ENCODE data around the gene ABCC6. TPM values are rescaled to one million over a fixed set of nuclear protein-coding genes. Genes with fewer than 3 reads are reported as not detected.
A peak's percentile ranks its signal among the peaks of the same experiment; 100 is the strongest.
"Not testable (repeated sequence)": the region's sequence is repeated elsewhere in the genome, so short reads cannot be mapped to it uniquely, and the experiment has no call there.

The ABCC6 gene
- polyA plus RNA-seq, 1 experiment = 1.2 TPM

DNA sequence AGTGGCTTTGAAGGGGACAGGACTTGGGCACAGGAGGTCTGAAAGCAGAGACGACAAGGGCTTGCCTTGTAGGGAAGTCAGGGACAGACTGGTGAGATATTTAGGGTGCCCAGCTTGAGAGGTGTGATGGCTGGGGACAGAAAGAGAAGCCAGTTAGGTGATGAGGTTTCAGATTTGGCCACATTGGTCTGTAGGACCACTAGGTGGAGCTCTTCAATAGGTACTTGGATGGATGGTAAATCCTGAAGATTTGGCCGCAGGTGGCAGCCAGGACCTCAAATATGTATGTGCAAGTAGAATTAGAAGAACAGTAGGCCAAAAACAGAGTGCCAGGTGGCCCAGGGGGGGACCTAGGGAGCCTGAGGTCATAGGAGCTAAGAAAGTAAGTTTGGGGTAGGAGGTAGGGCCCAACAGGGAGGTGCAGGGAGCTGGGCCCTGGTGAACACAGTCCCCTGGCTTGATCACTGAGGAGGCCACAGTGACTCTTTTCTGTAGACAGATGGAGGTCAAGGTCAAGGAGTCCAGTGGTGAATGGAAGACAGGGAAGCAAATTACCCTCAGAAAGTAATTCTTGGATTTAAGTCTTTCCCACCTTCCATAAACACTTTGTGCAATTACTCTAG lies 34.1 kb upstream of the ABCC6 start:
- CTCF ChIA-PET; H3K36me3 ChIP-seq (ENCODE audit: control insufficient read depth, insufficient read depth, low read length); H3K4me3 ChIP-seq (ENCODE audit: low read depth, low read length); H3K27me3 ChIP-seq (ENCODE audit: control insufficient read depth, insufficient read depth, low read length); POLR2A ChIA-PET; DNase-seq (ENCODE audit: low read depth): not testable (repeated sequence)
- TF ChIP-seq, protein P1, sequence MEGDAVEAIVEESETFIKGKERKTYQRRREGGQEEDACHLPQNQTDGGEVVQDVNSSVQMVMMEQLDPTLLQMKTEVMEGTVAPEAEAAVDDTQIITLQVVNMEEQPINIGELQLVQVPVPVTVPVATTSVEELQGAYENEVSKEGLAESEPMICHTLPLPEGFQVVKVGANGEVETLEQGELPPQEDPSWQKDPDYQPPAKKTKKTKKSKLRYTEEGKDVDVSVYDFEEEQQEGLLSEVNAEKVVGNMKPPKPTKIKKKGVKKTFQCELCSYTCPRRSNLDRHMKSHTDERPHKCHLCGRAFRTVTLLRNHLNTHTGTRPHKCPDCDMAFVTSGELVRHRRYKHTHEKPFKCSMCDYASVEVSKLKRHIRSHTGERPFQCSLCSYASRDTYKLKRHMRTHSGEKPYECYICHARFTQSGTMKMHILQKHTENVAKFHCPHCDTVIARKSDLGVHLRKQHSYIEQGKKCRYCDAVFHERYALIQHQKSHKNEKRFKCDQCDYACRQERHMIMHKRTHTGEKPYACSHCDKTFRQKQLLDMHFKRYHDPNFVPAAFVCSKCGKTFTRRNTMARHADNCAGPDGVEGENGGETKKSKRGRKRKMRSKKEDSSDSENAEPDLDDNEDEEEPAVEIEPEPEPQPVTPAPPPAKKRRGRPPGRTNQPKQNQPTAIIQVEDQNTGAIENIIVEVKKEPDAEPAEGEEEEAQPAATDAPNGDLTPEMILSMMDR (IDR thresholded peaks at IDR 0.05; ENCODE audit: insufficient read depth, low read depth, low read length) = peak; percentile 35

DNA sequence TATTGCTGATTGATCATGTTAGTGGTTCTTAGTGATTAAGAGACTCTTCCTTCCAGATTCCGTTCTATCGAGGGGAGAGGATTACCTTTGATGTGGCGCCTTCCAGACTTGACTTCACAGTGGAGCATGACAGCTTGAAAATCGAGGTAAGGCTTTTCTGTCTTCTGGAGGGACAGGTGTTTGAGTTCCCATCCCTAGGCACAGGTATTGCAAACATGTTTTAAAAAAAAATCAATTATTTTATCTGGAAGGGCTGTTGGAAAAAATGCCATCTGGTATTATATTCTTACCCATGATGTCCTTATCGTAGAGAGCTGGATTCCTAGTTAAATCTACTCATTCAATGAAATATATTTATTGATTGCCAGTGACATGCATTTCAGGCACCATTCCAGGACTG lies 29.1 kb upstream of the ABCC6 start:
- H3K27me3 ChIP-seq (ENCODE audit: control insufficient read depth, insufficient read depth, low read length); DNase-seq (ENCODE audit: low read depth); H3K4me3 ChIP-seq (ENCODE audit: low read depth, low read length); CTCF ChIA-PET; POLR2A ChIA-PET; H3K36me3 ChIP-seq (ENCODE audit: control insufficient read depth, insufficient read depth, low read length): not testable (repeated sequence)

DNA sequence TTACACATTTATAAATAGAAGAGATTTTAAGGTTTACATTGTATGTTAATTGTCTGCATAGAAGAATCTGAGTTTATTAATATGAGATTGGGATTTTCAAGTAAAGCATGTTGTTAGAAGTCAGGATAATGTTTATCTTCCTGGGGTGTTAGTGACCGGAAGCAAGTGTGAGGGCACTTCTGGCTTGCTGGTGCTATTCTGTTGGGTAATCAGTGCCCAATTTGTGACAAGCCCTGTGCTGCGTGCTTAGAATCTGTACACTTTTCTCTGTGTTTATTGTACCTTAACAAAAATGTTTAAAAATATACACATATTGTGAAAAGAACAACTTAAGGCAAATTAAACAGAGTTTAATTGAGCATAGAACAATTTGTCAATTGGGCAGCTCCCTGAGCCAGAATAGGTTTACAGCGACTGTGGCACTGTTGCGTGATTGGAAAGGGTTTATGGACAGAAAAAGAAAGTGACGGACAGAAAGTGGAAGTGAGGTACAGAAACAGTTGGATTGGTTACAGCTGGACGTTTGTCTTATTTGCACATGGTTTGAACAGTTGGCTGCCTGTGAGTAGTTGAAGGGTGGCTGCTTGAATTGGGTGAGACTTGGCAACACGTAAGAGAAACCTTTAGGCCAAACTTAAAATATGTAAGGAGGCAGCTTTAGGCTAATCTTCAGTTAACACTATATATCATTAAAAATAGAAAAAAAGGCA lies 26.5 kb upstream of the ABCC6 start:
- CTCF ChIA-PET = not testable (repeated sequence)

DNA sequence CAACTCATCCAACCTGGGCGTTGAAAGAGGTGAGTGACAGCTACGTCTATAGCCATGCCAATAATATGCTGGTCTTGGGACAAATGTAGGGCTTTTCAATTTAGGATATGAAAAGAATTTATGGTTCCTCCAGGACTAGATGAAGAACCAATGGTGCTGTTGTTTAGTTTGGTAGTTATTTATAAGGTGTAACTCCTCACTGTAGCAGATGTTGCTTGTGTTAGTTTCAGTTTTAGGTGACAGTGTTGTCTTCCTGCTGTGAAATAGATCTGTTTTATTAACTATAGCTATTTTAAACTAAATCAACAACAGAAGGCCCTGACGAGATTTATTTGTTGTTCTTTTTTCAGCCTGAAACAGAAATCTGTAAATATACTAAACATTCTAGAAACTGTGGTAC lies 24.1 kb upstream of the ABCC6 start:
- H3K36me3 ChIP-seq (ENCODE audit: control insufficient read depth, insufficient read depth, low read length); H3K27me3 ChIP-seq (ENCODE audit: control insufficient read depth, insufficient read depth, low read length); CTCF ChIA-PET; H3K4me3 ChIP-seq (ENCODE audit: low read depth, low read length); POLR2A ChIA-PET; DNase-seq (ENCODE audit: low read depth): not testable (repeated sequence)

More for the DNA sequence above, 26.5 kb upstream of the ABCC6 start:
- POLR2A ChIA-PET; H3K27me3 ChIP-seq (ENCODE audit: control insufficient read depth, insufficient read depth, low read length); DNase-seq (ENCODE audit: low read depth); H3K4me3 ChIP-seq (ENCODE audit: low read depth, low read length); H3K36me3 ChIP-seq (ENCODE audit: control insufficient read depth, insufficient read depth, low read length): not testable (repeated sequence)

DNA sequence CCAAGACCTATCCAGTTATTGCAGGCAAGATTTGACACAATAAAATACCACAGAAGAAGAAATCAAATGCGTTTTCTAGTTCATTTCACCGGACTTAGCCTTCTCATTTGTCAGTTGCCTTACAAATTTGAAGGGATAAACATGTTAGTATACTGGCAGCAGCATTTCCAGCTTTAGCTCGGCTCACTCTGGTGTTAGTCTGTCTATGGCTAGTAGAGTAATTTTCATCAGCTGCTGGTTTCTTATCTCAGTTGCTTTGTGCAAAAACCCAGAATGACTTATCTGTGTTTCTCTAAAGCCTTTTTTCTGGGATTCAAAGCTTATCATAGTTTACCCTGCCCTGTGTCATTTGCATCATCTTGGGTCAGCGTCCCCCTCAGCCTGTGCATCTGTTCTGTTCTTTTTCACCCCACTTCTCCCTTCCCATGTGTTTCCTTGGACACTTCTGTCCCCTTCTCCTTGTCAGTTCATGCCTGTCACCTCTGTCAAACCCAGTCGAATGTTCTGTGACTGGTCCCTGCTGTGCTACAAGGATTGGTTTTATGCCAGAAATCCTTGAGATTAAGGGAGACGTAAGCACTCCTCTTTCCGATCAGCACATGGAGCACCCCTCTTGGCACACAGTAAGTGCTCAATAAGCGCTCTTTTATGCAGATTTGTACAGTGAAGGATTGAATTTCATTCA lies 23.4 kb upstream of the ABCC6 start:
- H3K4me3 ChIP-seq (ENCODE audit: low read depth, low read length); POLR2A ChIA-PET; CTCF ChIA-PET; DNase-seq (ENCODE audit: low read depth); H3K36me3 ChIP-seq (ENCODE audit: control insufficient read depth, insufficient read depth, low read length); H3K27me3 ChIP-seq (ENCODE audit: control insufficient read depth, insufficient read depth, low read length): not testable (repeated sequence)

DNA sequence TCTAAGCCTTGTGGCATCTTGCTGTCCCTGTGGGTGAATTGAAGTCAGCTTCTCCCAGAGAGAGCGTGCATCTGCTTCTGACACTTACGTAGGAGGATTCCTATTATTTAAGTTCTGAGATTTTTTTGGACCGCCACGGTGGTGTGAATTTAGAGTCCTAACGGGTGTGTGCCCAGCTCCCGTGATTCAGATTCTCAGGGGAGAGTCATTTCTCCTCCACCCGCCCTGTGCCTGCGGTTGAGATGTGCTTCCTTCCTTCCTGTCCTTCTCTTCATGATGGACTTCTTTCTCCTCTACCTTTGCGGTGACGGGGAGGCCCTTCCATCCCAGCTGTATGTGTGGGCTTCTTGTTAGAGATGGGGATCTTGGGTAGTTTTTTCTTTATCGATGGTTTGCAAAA lies 20.6 kb upstream of the ABCC6 start:
- POLR2A ChIA-PET; H3K36me3 ChIP-seq (ENCODE audit: control insufficient read depth, insufficient read depth, low read length); H3K27me3 ChIP-seq (ENCODE audit: control insufficient read depth, insufficient read depth, low read length); H3K4me3 ChIP-seq (ENCODE audit: low read depth, low read length); CTCF ChIA-PET; DNase-seq (ENCODE audit: low read depth): not testable (repeated sequence)

DNA sequence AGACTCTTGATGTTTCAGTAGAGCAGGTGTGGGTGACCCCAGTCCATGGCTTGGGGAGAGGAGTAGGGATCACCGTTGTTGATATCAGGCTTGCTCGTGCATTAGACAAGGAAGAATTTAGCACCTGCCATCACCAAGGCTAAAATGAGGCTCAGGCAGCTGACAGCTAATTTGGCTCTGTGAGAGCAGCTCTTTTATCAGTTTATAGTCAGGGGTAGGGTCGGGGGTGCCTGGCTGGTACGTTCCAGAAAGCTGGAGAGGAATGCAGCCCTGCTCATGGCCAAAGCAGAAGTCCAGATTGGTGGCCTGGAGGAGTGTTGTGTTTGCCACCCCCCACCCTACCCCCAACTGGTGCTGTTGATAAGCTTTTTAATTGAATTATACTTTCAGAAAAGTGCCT lies 17.4 kb upstream of the ABCC6 start:
- H3K4me3 ChIP-seq (ENCODE audit: low read depth, low read length); CTCF ChIA-PET; H3K27me3 ChIP-seq (ENCODE audit: control insufficient read depth, insufficient read depth, low read length); POLR2A ChIA-PET; DNase-seq (ENCODE audit: low read depth); H3K36me3 ChIP-seq (ENCODE audit: control insufficient read depth, insufficient read depth, low read length): not testable (repeated sequence)

DNA sequence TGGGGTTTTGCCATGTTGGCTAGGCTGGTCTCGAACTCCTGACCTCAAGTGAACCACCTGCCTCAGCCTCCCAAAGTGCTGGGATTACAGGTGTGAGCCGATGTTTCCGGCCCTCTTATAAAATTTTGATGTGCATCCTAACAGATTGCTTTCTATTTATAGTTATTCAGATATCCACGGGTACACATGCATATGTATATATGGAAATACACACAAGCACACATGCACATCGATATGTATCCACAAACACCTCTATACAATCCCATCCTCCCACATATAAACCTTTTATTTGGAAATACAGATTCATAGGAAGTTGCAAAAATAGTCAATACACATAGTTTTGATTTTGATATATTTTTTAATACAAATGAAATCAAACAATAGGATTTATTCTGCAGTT lies 14.4 kb upstream of the ABCC6 start:
- DNase-seq (ENCODE audit: low read depth); CTCF ChIA-PET; H3K27me3 ChIP-seq (ENCODE audit: control insufficient read depth, insufficient read depth, low read length); H3K4me3 ChIP-seq (ENCODE audit: low read depth, low read length); H3K36me3 ChIP-seq (ENCODE audit: control insufficient read depth, insufficient read depth, low read length); POLR2A ChIA-PET: not testable (repeated sequence)

DNA sequence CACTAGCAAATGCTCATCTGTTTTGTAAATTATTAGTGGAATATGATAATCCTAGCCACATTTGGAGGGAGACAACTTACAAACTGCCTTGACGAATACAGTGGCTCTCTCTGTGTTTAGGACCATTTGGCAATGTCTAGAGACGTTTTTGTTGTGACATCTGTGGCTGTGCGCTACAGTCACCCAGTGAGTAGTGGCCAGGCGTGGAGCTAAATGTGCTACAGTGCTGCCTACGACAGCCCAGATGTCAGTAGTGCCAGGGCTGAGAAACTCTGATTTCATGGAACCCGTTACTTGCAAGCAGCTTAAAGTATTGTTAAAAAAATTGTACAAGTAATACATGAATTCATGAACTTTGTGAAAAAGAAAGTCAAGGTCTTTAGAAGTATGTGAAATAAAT lies 13.8 kb upstream of the ABCC6 start:
- POLR2A ChIA-PET; H3K27me3 ChIP-seq (ENCODE audit: control insufficient read depth, insufficient read depth, low read length); H3K4me3 ChIP-seq (ENCODE audit: low read depth, low read length); H3K36me3 ChIP-seq (ENCODE audit: control insufficient read depth, insufficient read depth, low read length); CTCF ChIA-PET; DNase-seq (ENCODE audit: low read depth): not testable (repeated sequence)

DNA sequence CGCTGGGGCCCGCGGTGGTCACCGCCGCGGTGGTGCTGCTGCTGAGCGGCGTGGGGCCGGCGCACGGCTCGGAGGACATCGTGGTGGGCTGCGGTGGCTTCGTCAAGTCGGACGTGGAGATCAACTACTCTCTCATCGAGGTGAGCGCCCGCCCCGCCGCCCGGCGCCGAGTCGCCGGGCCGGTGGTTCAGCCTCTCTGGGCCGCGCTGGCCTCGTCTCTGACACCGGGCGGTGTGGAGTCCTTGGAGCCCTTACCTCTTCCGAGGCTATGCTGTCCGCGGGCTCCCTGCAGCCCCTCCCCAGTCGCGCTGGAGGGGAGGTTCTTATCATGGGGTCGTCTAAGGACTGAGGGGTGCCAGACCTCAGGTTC lies 9.4 kb upstream of the ABCC6 start:
- H3K4me3 ChIP-seq (ENCODE audit: low read depth, low read length); DNase-seq (ENCODE audit: low read depth); POLR2A ChIA-PET; H3K27me3 ChIP-seq (ENCODE audit: control insufficient read depth, insufficient read depth, low read length); H3K36me3 ChIP-seq (ENCODE audit: control insufficient read depth, insufficient read depth, low read length); CTCF ChIA-PET: not testable (repeated sequence)

DNA sequence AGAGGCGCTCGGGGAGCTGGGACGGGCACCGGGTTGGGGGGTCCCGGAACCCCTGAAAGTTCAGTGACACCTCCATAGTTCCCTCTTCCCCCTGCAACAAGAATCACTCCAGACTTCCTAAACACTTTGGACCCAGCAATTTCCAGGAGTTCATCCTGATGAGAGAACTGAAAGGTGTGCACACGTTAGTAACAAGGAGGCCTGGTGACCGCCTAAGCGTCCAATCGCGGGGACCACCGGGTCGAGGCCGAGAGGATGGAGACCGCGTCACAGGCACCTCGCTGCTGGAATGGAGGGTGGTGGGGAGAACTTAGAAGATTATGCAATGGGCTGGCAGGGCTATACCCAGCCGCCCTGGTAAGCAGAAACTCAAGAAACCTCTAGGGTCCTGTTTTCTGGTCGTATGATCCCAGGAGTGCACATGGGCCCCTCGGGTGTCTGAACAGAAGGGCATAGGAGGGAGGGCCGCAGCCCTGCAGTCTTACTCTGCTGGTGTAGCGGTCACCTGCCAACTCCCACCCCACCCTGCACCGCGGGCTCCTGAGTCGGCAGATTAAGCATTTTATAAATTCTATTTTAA lies 458 bp upstream of the ABCC6 start:
- H3K36me3 ChIP-seq (ENCODE audit: control insufficient read depth, insufficient read depth, low read length); CTCF ChIA-PET; POLR2A ChIA-PET; DNase-seq (ENCODE audit: low read depth); H3K27me3 ChIP-seq (ENCODE audit: control insufficient read depth, insufficient read depth, low read length): not testable (repeated sequence)
- peak overlapping the region; percentile 11; the same call in 1 of the 2 replicates for H3K4me3 ChIP-seq (ENCODE audit: low read depth, low read length)

DNA sequence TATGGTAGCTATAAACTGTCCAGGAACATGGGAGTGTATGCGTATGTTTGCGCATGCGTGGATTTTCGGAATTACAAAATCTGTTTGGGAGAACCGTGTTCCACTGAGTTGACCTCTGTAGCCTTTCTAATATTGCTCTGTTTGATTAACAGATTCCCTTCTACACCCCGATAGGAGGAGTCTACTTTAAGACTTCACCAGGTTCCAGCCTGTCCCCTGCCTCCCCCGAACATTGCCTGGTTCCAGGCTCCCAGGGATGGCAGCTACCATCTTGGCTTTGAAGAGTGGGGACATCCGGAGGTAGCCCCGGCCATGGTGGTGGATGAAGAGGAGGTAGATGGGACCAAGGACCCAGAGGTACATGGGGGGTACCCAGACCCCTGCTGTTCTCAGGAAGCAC lies 1.9 kb downstream of the ABCC6 start:
- POLR2A ChIA-PET; DNase-seq (ENCODE audit: low read depth); H3K36me3 ChIP-seq (ENCODE audit: control insufficient read depth, insufficient read depth, low read length); H3K4me3 ChIP-seq (ENCODE audit: low read depth, low read length); H3K27me3 ChIP-seq (ENCODE audit: control insufficient read depth, insufficient read depth, low read length); CTCF ChIA-PET: not testable (repeated sequence)

All from BJ (cell line).